ACC112 (cell line): ENCODE measurements around the gene AFAP1.

Experiments
- H2AFZ ChIP-seq: fragments of 200-600 bp; sonication (generic); one replicate; pipeline ENCODE4 v1.6.0; 2017; ENCODE audit warnings: antibody characterized with exemption, low read length; ENCODE audit not compliant: unreplicated experiment
- H3K27ac ChIP-seq: fragments of 200-600 bp; sonication (generic); 2 replicates; pipeline ENCODE4 v1.5.1; 2014; ENCODE audit warnings: low read depth, mild to moderate bottlenecking, antibody characterized with exemption, low read length, moderate library complexity
- H3K27me3 ChIP-seq: fragments of 200-600 bp; sonication (generic); 2 replicates; pipeline ENCODE4 v1.6.1; 2014; ENCODE audit warnings: mild to moderate bottlenecking, antibody characterized with exemption, low read length, moderate library complexity, mixed read lengths; ENCODE audit not compliant: insufficient read depth
- H3K36me3 ChIP-seq: fragments of 200-600 bp; sonication (generic); 2 replicates; pipeline ENCODE4 v1.6.1; 2016; ENCODE audit warnings: mild to moderate bottlenecking, antibody characterized with exemption, low read length, moderate library complexity, mixed read lengths; ENCODE audit not compliant: insufficient read depth
- H3K4me1 ChIP-seq: fragments of 200-600 bp; sonication (generic); one replicate; pipeline ENCODE4 v1.6.1; 2016; ENCODE audit warnings: low read length, mixed read lengths; ENCODE audit not compliant: insufficient read depth, unreplicated experiment, control insufficient read depth
- H3K4me3 ChIP-seq: fragments of 200-600 bp; sonication (generic); 2 replicates; pipeline ENCODE4 v1.5.1; 2014; ENCODE audit warnings: mild to moderate bottlenecking, low read depth, low read length
- H3K79me2 ChIP-seq: fragments of 200-600 bp; sonication (generic); one replicate; pipeline ENCODE4 v1.6.0; 2016; ENCODE audit warnings: low read length; ENCODE audit not compliant: control insufficient read depth, unreplicated experiment, insufficient read depth

The AFAP1 gene, protein sequence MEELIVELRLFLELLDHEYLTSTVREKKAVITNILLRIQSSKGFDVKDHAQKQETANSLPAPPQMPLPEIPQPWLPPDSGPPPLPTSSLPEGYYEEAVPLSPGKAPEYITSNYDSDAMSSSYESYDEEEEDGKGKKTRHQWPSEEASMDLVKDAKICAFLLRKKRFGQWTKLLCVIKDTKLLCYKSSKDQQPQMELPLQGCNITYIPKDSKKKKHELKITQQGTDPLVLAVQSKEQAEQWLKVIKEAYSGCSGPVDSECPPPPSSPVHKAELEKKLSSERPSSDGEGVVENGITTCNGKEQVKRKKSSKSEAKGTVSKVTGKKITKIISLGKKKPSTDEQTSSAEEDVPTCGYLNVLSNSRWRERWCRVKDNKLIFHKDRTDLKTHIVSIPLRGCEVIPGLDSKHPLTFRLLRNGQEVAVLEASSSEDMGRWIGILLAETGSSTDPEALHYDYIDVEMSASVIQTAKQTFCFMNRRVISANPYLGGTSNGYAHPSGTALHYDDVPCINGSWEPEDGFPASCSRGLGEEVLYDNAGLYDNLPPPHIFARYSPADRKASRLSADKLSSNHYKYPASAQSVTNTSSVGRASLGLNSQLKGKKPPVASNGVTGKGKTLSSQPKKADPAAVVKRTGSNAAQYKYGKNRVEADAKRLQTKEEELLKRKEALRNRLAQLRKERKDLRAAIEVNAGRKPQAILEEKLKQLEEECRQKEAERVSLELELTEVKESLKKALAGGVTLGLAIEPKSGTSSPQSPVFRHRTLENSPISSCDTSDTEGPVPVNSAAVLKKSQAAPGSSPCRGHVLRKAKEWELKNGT

DNA sequence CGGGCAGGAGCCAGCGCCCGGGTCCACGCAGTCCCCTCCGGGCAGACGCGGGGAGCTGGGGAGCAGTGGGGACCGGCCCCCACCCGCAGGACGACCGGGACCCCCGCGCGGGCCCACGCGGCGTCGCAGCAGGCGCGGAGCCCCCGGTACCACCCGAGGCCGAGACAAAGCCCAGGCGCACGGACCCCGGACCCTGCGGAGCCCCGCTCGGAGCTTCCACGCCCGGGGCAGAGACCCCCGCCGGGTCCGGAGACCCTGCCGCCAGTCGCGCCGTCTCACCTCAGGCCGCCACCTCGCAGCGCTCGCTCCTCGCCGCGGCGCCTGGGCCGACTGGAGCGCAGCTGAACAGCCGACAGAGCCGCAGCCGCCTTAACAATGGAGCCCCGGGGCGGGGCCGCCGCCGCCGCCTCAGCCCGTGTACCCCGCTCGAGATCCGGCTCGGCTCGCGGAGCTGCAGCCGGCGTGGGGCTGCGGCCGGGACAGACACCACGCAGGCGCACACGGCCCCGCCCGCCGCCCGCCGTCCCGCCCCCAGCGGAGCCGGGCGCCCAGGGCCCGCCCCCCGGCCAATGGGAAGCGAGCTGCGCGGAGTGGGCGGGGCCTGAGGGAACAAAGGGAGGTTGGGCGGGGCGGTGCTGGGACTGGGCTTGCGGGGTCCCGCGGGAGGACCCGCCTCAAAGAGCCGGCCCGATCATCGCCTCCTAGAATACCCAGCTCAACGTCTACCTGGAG is at the start of gene AFAP1:
Gene AFAP1 (minus strand): TSS at position 485 of the 732 bp plus-strand sequence. CDS start 67,783 bp downstream, outside the sequence.
- Histone ChIP-seq H3K27me3 (no peaks in the 10 kb centered on the region), H2AFZ (peak within 1 kb of the TSS; percentile 79), H3K79me2 (peaks cover 50% of the 10 kb centered on the region), H3K4me3 (peak within 1 kb of the TSS; percentile 83), H3K36me3 (no peaks in the 10 kb centered on the region), H3K4me1 (peaks cover 42% of the 10 kb centered on the region), H3K27ac (peak within 1 kb of the TSS; percentile 52)

DNA sequence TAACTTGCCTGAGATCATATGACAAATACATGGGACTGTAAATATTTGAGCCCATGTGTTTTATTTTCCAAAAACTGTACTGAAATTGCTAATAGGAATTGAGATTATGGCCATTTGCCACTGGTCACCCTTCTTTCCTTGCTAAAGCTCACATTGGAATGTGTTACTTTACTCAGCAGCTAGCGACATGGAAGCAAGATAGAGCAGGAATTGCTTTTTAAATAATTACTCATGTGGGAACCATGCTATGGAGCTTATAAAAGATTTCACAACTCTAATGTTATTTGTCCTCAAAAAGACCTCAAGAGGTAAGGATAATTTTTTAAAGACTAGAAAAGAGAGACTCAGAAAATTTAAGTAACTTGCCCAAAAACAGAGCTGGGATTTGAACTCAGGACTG is 48.8 kb upstream of the AFAP1 start:
- no peaks in the 10 kb centered on the region for H3K79me2 ChIP-seq
- no peaks in the 10 kb centered on the region for H3K27me3 ChIP-seq
- H3K27ac ChIP-seq: no peak overlapping the region
- no peaks in the 10 kb centered on the region for H3K36me3 ChIP-seq
- H3K4me1 ChIP-seq: peaks cover 15% of the 10 kb centered on the region
- H2AFZ ChIP-seq: no peak overlapping the region
- H3K4me3 ChIP-seq: no peak overlapping the region

DNA sequence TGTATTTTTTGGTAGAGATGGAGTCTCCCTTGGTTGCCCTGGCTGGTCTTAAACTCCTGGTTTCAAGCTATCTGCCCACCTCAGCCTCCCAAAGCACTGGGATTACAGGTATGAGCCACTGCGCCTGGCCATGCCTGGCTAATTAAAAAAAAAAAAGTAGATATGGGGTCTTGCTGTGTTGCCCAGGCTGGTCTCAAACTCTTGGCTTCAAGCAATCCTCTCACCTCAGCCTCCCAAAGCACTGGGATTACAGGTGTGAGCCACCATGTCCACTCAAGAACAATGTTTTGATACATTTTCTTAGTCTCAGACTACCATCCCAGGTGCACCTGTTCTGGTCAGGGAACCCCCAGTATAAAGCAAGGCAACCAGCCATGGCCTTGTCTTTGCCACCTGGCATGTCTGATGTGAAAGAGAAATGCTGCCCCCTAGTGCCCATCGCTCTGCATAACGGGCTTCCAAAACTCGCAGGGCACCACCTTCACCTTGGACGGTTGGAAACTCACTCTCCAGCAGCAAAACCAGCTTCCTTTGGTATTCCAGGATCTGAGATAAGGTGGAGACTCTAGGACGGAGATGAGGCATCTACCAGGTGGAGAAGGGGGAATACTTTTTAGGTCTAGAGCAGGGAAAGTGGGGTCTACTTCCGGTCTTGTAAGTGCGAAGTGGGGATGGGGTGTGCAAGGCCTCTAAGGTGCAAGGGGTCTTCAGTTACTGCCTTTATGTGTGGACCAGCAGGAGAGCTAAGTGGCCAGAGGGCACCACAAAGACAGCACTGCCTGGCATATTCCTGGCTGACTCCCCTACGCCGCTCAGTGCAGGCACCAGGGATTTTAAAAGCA is 47.7 kb upstream of the AFAP1 start:
- Histone ChIP-seq H3K27ac (no peak overlapping the region), H3K4me3 (no peak overlapping the region), H2AFZ (no peak overlapping the region), H3K79me2 (no peaks in the 10 kb centered on the region), H3K27me3 (no peaks in the 10 kb centered on the region), H3K36me3 (no peaks in the 10 kb centered on the region), H3K4me1 (peaks cover 15% of the 10 kb centered on the region)

DNA sequence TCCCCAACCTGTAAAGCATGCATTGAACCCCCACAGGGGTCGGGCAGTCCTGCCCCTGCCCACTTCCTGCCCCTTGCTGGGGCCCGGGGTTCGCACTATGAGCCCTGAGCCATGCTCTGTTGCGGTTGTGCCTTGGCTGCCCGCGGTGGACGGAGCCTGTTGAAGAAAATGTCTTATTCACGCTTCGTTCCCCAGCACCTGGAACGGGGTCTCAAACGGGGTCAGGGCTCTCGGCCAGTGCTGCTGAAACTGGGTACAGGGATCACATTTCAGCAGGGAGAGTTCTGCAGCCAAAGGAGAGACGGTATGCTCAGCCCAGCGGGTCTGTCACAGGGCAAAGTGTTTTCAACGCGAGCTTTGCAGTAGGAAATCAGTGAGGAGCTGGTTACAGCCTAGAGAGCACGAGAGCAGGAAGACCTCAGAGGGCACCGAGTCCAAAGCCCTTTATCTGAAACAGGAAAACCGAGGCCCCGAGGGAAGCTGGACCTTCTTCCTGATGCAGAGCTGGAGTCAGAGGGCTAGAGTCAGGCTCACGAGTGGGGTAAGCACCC is 46.3 kb upstream of the AFAP1 start:
- no peaks in the 10 kb centered on the region for H3K79me2 ChIP-seq
- H3K36me3 ChIP-seq: no peaks in the 10 kb centered on the region
- H2AFZ ChIP-seq: peak overlapping the region; percentile 76
- no peaks in the 10 kb centered on the region for H3K27me3 ChIP-seq
- no peak overlapping the region for H3K4me3 ChIP-seq
- H3K27ac ChIP-seq: no peak overlapping the region
- peaks cover 15% of the 10 kb centered on the region for H3K4me1 ChIP-seq

DNA sequence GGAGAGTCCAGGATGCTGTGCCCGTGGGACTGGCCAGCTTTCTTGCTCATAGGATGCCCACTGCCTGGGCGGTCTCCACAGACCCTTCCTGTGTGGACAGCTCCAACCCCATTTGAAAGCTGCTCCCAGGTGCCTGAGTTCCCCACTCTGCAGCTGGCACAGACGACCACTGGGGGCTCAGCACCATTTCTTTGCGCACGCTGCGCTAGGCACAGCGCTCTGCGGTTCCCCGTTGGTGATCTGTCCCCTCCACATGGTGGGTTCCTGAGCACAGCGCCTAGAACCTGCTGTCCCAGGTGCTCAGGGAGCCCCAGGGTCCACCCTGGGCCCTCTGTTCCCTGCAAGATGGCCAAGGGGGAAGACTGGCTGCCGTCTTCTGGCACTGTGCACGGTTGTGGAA is 45.4 kb upstream of the AFAP1 start:
- Histone ChIP-seq H2AFZ (no peak overlapping the region), H3K4me3 (no peak overlapping the region), H3K4me1 (peaks cover 18% of the 10 kb centered on the region), H3K36me3 (no peaks in the 10 kb centered on the region), H3K27ac (no peak overlapping the region), H3K79me2 (no peaks in the 10 kb centered on the region), H3K27me3 (no peaks in the 10 kb centered on the region)

DNA sequence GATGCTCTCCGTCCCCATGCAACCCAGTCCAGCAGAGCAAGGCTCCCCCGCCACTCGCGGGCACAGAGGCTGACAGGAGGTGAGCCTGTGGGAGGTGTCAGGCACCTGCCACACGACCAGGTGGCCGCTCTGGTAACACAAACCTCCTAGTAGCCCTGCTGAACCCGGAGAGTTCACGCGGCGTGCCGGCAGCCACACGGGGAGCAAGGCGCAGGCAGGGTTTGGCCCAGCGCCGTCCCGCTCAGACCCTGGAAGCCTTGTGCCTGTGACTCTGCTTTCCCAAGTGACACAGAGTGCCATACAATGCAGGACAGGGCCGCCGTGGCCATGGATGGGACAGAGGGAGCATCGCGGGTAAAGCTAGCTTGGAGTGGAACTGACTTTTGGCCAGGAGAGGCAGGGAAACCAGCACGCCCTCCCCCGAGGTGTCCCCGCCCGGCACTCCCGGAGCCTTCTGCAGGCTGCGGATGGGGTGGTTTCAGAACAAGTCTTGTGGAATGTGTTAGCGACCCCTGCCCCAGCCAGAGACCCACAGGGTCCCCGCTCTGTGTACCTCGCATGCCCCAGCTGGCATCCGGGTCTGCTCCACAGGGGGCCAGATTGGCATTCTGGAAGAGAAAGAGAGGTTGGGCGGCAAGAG is 44.7 kb upstream of the AFAP1 start:
- Histone ChIP-seq H3K4me3 (no peak overlapping the region), H3K4me1 (peaks cover 24% of the 10 kb centered on the region), H2AFZ (no peak overlapping the region), H3K79me2 (no peaks in the 10 kb centered on the region), H3K27ac (no peak overlapping the region), H3K27me3 (no peaks in the 10 kb centered on the region), H3K36me3 (no peaks in the 10 kb centered on the region)

DNA sequence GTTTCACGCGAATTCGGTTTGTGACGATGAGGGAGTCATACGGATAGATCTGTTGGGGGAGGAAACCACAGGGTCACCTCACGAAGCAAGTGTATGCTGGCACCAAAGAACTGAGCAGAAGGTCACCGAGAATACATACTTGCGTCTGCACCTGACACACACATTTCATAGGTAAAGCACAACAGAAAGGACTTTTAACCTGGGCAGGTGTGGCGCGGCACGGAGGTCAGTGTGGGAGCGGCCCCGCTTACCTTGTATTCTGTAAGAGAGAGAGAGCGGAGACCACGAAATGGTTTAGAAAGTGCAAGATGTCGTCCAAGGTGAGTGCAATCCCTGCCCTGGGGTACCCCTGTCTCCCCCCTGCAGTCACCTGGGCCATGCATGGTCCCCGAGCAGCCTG is 43.6 kb upstream of the AFAP1 start:
- peaks cover 27% of the 10 kb centered on the region for H3K4me1 ChIP-seq
- H3K27ac ChIP-seq: no peak overlapping the region
- no peaks in the 10 kb centered on the region for H3K27me3 ChIP-seq

DNA sequence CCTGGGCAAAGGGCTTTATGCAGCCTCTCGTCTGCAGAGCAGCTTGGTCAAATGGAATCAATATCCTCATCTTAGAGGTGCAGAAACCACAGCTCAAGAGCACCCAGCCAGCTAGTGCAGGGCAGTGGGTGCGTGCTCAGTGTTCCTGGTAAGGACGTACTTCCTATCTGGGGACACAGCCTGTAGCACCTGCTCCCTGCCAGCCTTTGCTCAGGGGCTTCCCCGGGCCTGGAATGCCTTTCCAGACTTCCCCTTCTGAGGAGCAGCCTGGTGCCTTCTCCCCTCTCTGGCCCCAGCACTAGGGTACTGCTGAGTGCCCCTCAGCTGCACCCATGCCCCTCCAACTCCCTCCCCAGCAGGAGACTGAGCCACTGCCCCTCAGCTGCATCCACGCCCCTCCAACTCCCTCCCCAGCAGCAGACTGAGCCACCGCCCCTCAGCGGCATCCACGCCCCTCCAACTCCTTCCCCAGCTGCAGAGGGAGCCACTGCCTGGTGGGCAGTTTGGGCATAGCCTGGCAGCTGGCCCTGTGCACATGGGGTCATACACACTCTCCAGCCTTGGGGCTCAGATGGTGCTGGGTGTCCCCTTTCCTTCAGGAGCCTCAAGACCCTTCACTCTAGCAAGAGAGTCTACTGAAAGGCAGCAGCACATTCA is 42.2 kb upstream of the AFAP1 start:
- Histone ChIP-seq H3K27me3 (no peaks in the 10 kb centered on the region), H3K27ac (no peak overlapping the region)

More for the DNA sequence above, 43.6 kb upstream of the AFAP1 start:
- H3K4me3 ChIP-seq: no peak overlapping the region
- H3K79me2 ChIP-seq: no peaks in the 10 kb centered on the region
- H3K36me3 ChIP-seq: no peaks in the 10 kb centered on the region
- H2AFZ ChIP-seq: no peak overlapping the region

DNA sequence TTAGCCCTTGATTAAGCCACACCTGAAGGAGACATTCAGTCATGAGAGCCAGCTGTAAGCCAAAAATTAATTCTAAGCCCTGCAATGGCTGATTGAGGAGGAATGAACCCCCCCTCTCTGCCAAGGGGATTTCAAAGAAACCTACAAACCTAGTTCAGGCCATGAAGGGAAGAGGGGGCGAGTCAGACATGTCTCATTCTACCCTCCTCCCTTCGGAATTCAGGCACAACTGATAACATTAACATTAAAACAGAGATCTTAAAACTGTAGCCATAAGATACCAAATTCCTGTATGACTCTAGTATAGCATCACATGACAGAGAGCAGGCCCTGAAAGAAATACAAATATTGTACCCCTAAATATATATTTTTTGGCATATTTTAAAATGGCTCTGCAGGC is 40.4 kb upstream of the AFAP1 start:
- H3K4me1 ChIP-seq: peaks cover 20% of the 10 kb centered on the region
- no peaks in the 10 kb centered on the region for H3K27me3 ChIP-seq
- no peaks in the 10 kb centered on the region for H3K36me3 ChIP-seq
- H3K27ac ChIP-seq: no peak overlapping the region
- H2AFZ ChIP-seq: no peak overlapping the region
- no peak overlapping the region for H3K4me3 ChIP-seq
- no peaks in the 10 kb centered on the region for H3K79me2 ChIP-seq

More for the DNA sequence above, 42.2 kb upstream of the AFAP1 start:
- Histone ChIP-seq H3K4me3 (no peak overlapping the region), H2AFZ (no peak overlapping the region), H3K4me1 (peaks cover 28% of the 10 kb centered on the region), H3K36me3 (no peaks in the 10 kb centered on the region), H3K79me2 (no peaks in the 10 kb centered on the region)
